ENCODE measurements around the gene MAGI2. TPM values are rescaled to one million over a fixed set of nuclear protein-coding genes. Genes with fewer than 3 reads are reported as not detected.

MAGI2 gene
- total and polyA plus RNA-seq, 8 donors, result 6.1 to 9.2 (median 7.1) TPM

- DNase-seq (no peak), ATAC-seq (no peak)
- H3K4me1 ChIP-seq, result no peaks in the 10 kb centered on the region
- no peaks in the 10 kb centered on the region for H3K27me3 ChIP-seq
- intact Hi-C loops (cut with DNase I), result no loop called here
- H3K27ac ChIP-seq, result no peak overlapping the region
- H3K36me3 ChIP-seq, result no peaks in the 10 kb centered on the region
- no peaks in the 10 kb centered on the region for H3K9me3 ChIP-seq
- no peak overlapping the region for H3K4me3 ChIP-seq
- TF ChIP-seq CTCF (IDR thresholded peaks at IDR 0.05), result no peak
Measured at GRCh38 chr7:79410345-79410744, 43.1 kb downstream of the MAGI2 start.

GRCh38 chr7:79407351-79407750 lies 46.1 kb downstream of the MAGI2 start:
- no peak overlapping the region for H3K27ac ChIP-seq
- no peak overlapping the region for H3K4me3 ChIP-seq
- H3K4me1 ChIP-seq, result peaks cover 0 to 4% of the 10 kb centered on the region in 2 donors
- DNase-seq, result no peak
- no peaks in the 10 kb centered on the region for H3K9me3 ChIP-seq
- TF ChIP-seq CTCF (IDR thresholded peaks at IDR 0.05), result no peak
- H3K36me3 ChIP-seq, result no peaks in the 10 kb centered on the region
- intact Hi-C loops (cut with DNase I), result no loop called here
- ATAC-seq, result no peak
- no peaks in the 10 kb centered on the region for H3K27me3 ChIP-seq

- H3K4me1 ChIP-seq, result peaks cover 0 to 4% of the 10 kb centered on the region in 2 donors
- no peak for DNase-seq
- no peak for TF ChIP-seq CTCF (IDR thresholded peaks at IDR 0.05)
- H3K9me3 ChIP-seq, result no peaks in the 10 kb centered on the region
- H3K36me3 ChIP-seq, result no peaks in the 10 kb centered on the region
- H3K4me3 ChIP-seq, result no peak overlapping the region
- intact Hi-C loops (cut with DNase I), result no loop called here
- H3K27me3 ChIP-seq, result no peaks in the 10 kb centered on the region
- no peak overlapping the region for H3K27ac ChIP-seq
- no peak for ATAC-seq
Measured at GRCh38 chr7:79406371-79406770, 47.1 kb downstream of the MAGI2 start.

- DNase-seq, result no peak
- Histone ChIP-seq H3K27ac (no peak overlapping the region), H3K27me3 (no peaks in the 10 kb centered on the region), H3K4me3 (no peak overlapping the region), H3K36me3 (no peaks in the 10 kb centered on the region), H3K4me1 (peaks cover 0 to 4% of the 10 kb centered on the region in 2 donors), H3K9me3 (no peaks in the 10 kb centered on the region)
- TF ChIP-seq CTCF (IDR thresholded peaks at IDR 0.05), result no peak
- ATAC-seq, result no peak
- intact Hi-C loops (cut with DNase I), result no loop called here
Measured at GRCh38 chr7:79405368-79405767, 48.1 kb downstream of the MAGI2 start.

GRCh38 chr7:79403879-79404278 lies 49.6 kb downstream of the MAGI2 start:
- no peak overlapping the region for H3K27ac ChIP-seq
- no peaks in the 10 kb centered on the region for H3K36me3 ChIP-seq
- no peaks in the 10 kb centered on the region for H3K27me3 ChIP-seq
- peaks cover 0 to 4% of the 10 kb centered on the region in 2 donors for H3K4me1 ChIP-seq
- H3K4me3 ChIP-seq, result no peak overlapping the region
- no peaks in the 10 kb centered on the region for H3K9me3 ChIP-seq
- intact Hi-C loops (cut with DNase I), result no loop called here
- DNase-seq (no peak), ATAC-seq (no peak)
- no peak for TF ChIP-seq CTCF (IDR thresholded peaks at IDR 0.05)

All from left lung (tissue), 10 donors.